GM21381 (cell line): Measurements from ENCODE around the gene PIP4K2A.
A peak's percentile ranks its signal among the peaks of the same experiment; 100 is the strongest.
"Not testable (repeated sequence)": the region's sequence is repeated elsewhere in the genome, so short reads cannot be mapped to it uniquely, and the experiment has no call there.

Experiments
- ATAC-seq: cut with Tn5 transposase; IDR thresholded peaks from one replicate; pipeline ENCODE4 v1.9.1; 2021; ENCODE audit warnings: mild to moderate bottlenecking, moderate library complexity; ENCODE audit not compliant: unreplicated experiment

Gene PIP4K2A

GRCh38 chr10:22714479-22715289, at the start of gene PIP4K2A:
TSS of gene PIP4K2A (minus strand) at chr10:22714578. CDS start at chr10:22714326, 252 bp downstream.
- ATAC-seq, result peak; percentile 79

DNA sequence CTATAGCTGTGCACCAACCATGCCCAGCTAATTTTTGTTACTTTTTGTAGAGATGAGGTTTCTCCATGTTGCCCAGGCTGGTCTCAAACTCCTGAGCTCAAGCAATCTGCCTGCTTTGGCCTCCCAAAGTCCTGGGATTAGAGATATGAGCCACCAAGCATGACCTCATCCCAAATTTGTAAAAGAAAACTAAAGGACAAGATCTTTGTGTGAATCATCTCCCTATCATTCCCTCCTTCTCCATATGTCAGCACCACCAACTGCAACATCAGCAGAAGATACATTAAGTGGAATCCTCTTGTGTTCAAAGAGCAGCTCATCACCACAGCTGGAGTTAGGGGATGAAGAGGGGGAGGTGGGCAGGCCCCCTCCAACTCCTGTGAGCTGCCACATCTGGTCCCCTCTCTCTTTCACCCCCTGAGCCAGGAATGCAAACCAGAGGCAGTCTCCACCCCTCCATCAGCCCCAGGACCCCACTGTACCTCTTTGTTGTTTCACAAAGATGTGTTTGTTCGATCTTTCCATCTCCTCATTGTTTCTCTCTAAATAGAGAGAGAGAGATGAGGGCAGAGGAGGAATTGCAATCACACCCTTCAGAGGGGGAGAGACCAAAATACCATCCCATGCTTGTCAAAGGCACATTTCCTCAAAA, 47.3 kb upstream of the PIP4K2A start:
- ATAC-seq, result no peak

DNA sequence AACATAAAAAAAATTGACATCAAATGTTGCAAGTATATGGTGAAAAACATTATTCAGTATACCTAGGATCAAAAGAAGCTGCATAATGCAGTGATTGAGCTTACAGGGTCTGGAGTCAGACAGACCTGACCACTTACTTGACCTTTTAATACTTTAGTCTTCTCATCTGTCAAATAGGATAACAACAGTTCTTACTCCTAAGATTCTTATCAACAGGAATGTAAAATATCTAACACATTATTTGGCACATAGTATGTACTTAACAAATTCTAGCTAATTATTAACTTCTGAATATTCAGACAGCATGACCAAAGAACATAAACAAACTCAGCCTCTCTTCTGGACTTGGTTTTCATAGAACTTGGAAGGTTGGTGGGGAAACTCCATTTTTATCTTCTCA, 45.6 kb upstream of the PIP4K2A start:
- ATAC-seq, result no peak

DNA sequence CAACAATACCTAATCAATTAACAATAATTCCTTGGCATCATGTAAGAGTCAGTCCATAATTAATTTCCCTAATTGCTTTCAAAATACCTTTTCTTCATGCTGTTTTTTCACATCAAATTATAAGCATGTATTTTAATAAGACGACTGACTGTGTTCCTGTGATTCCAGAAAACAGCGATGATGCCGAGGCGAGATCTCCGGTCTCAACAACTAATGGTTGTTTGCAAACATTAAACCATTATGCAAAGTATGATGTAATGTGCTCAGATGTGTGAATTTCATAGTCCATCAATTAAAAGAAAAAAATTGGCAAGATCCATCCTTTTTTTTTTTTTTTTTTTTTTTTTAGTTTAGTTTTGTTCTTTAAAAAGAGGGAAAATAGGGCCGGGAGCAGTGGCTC, 44.5 kb upstream of the PIP4K2A start:
- ATAC-seq, result no peak

- ATAC-seq, result no peak
Observed at GRCh38 chr10:22754296-22754695, 39.9 kb upstream of the PIP4K2A start.

DNA sequence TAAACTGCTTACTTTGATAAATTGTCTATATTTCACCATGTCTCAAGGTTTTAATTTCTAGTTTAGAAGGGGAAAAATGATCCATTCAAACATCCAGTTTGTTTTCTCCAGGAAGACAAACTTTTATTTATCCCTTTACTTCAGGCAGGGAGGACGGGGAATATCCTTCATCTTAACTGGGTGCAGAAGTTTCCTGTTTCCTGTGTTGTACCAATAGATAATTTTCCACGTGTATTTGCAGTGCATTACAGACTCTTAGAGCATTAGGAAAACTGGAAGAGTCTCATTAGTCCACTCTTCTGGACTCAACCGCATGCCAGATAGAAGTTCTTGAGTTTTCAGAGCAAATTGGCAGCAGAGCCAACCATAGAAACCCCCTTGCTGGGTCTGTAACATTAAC, 39.4 kb upstream of the PIP4K2A start:
- ATAC-seq, result no peak

DNA sequence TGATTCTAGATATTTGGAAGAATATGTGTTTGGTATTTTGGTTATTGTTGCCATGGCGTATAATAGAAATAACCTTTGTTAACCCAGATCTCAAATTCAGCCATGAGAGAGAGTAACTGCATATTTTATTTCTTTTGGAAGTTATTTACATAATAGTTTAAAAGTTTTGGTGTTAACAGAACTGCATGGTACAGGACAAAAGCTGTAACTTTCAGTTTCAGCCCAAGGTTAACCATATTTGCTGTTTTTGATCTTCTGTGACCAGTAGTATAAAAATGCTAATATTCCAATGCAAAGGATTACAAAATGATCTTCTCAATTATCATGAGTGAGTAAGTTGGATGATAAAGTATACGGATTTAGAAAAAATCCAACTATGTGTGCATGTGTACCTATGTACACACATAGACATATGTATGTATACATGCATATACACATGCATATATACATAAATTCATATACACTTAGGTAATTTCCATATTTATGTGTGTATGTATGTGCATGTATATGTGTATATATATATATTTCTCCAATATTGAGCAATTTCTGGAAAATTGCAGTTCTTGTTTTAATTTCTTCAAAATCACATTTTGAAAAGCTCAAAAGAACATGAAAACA, 38.0 kb upstream of the PIP4K2A start:
- ATAC-seq, result peak; percentile 79

GRCh38 chr10:22750131-22750530, 35.8 kb upstream of the PIP4K2A start:
- no peak for ATAC-seq

DNA sequence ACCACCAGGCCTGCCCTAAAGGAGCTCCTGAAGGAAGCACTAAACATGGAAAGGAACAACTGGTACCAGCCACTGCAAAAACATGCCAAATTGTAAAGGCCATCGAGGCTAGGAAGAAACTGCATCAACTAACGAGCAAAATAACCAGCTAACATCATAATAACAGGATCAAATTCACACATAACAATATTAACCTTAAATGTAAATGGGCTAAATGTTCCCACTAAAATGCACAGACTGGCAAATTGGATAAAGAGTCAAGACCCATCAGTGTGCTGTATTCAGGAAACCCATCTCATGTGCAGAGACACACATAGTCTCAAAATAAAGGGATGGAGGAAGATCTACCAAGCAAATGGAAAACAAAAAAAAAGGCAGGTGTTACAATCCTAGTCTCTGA, 30.5 kb upstream of the PIP4K2A start:
- ATAC-seq, result not testable (repeated sequence)

DNA sequence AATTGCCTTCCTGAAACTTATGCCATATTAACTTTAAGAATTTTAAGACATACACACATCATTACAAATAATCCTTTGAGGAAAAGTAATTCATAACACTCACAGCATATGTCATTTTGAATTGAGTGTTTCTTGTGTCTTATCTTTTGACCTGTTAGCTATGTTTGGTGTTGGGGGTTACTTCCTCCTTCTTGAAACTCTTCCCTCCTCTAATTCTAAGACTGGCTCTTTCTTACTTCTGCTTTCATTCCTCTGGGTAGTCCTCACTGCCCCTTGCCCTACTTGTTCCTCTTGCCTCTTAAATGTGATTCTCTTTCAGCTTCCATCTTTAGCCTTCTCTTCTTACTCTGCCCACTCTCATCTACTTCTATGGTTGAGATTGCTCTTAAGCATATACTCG, 28.3 kb upstream of the PIP4K2A start:
- peak; percentile 91 for ATAC-seq

- ATAC-seq, result not testable (repeated sequence)
Observed at GRCh38 chr10:22741631-22742030, 27.3 kb upstream of the PIP4K2A start.

- ATAC-seq, result no peak
Observed at GRCh38 chr10:22740180-22740579, 25.8 kb upstream of the PIP4K2A start.

DNA sequence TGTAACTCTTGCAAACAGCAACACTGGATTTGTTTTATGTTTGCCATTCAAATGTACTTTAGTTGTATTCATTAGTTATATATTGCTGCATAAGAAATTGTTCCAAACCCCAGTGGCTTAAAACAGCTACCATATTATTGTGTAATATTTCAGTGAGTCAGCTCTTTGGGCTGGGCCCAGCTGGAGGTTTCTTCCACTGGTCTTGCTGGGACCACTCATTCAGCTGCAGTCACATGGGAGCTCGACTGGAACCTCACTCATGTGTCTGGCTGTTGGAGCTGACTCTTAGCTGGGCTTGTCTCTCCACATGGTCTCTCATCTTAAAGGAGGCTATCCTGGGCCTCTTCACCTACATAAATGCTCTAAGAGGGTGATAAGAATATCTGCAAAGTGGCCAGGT, 23.2 kb upstream of the PIP4K2A start:
- no peak for ATAC-seq

DNA sequence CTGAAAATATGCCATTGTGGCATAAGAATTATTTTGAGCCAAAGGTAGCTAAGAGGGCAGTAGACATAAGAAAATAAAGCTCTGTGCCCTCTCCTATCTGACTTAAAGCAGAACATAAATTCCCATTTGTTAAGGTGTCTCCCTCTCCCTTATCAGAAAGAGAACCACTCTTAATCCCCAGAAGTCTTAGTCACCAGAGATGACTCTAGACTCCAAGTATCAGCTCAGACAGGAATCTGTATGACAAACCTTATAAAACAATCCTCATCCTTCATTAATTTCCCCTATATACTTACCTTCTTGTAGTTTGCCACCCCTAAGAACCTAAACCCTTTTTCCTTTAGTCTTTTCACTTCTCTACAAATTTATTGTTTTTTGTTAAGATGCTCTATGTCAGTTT, 21.8 kb upstream of the PIP4K2A start:
- no peak for ATAC-seq

GRCh38 chr10:22733992-22734391, 19.6 kb upstream of the PIP4K2A start:
- ATAC-seq, result no peak

DNA sequence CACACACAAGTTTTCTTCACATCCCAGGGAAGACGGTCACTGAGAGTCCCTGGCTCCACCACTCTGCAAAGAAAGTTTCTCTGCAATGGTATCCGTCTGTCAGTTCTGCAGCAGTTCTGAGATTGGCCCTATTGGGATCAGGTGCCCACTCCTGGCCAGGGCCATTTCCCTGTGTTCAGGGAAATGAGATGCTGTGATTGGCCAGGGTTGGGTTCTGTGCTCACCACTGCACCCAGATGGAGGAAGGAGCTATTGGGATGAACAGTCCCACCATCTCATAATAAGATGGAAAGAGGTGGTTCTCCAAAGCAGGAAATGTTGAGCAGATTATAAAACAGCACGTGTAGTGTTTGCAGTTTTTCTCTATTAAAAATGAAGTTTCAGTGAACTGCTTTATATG, 13.3 kb upstream of the PIP4K2A start:
- no peak for ATAC-seq

DNA sequence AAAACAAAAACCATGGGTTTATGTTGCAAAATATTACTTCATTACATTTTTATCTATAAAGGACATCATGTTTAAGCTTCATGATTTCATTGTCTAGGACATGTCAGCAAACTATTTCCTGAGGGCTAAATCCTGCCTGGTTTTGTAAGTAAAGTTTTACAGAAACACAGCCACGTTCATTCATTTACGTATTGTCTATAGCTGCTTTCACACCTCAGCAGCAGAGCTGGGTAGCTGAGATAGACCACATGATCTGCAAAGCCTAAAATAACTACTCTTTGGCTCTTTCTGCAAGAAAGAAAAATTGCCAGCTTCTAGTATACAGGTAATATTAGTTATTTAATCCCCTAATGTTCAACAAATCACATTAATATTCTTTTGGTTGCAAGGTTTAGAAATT, 12.7 kb upstream of the PIP4K2A start:
- no peak for ATAC-seq

DNA sequence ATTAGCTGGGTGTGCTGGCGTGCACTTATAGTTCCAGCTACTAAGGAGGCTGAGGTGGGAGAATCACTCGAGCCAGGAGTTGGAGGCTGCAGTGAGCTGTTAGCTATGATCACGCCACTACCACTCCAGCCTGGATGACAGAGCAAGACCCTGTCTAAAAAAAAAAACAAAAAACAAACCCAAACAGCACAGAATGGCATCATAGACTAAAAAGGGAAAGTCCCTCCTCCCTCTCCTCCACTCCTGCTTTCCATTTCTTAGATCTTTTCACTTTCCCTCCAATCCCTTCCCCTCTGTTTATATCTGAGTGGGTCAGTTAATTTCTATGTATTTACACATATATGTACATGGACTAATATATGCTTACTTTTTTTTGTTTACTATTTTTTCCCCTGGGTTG, 10.4 kb upstream of the PIP4K2A start:
- no peak for ATAC-seq

DNA sequence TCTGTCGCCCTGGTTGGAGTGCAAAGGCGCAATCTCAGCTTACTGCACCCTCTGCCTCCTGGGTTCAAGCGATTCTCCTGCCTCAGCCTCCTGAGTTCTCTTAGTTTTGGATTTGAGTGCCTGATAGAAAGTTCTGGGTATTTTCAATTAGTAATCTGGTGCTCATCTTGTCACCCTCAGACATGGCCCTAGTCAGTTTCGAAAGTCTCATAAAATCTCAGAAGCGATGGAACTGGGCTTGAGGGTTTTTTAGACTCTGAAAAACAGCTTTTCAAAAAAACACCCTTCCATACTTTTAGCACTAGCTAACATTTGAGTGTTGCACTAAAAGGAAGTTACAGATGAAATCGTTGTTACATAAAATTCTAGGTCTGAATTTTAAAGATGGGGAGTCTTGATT, 9.4 kb upstream of the PIP4K2A start:
- ATAC-seq, result peak; percentile 44

DNA sequence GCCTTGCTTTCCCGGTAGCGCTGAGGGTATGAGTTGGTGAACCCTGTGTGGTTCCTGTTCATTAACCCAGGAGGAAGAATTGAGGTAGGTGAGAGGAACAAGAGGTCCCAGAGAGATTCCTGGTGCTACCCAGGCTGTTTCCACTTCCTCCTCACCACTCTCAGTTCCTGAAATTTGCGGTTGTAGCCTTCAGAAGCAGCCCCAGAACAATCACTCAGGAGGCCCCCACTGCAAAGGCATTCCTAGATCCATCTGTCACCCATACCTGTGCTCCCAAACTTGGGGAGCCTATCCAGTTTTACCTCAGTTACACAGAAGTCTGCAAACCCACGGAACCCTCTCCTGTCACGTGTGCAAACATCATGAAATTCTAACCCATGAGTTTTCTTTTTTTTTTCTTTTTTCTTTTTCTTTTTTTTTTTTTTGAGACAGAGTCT, 9.0 kb upstream of the PIP4K2A start:
- ATAC-seq, result peak; percentile 80

DNA sequence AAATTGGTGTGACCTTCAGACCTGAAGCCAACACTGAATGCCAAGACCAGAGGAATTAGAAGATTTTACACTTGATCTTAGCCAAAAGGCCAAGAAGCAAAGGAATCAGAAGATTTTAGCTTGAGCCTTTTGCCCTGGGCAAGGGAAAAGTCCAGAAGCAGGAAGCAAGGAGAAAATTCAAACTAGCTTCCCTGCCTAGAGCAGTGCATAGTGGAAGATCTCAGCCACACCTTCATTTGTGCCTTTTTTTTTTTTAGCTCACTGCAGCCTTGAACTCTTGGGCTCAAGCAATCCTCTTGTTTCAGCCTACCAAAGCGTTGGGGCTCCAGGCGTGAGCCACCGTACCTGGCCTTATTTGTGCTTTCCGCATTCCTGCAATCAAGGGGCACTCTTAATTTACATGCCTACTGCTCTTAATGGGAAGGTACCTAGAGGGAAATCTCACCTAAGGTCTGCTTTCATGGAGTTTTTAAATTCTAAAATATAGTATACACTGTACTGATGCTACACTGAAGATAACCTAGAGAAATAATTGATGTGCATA, 8.3 kb upstream of the PIP4K2A start:
- no peak for ATAC-seq

- ATAC-seq, result no peak
Observed at GRCh38 chr10:22720667-22721066, 6.3 kb upstream of the PIP4K2A start.
